Suppressor macrophage treated with lipopolysaccharide for 1 hour (primary cell): ENCODE results near the gene RAPGEF4.
"Not testable (repeated sequence)": the region's sequence is repeated elsewhere in the genome, so short reads cannot be mapped to it uniquely, and the experiment has no call there.

Source experiments
- DNase-seq, 3 donors: peaks; one replicate each; pipeline ENCODE4 v3.0.0-alpha.2; 2020 to 2022

The RAPGEF4 gene

GRCh38 chr2:173075781-173076580 is 340.3 kb downstream of the RAPGEF4 start, which contains the start of gene MAP3K20:
MAP3K20 (plus strand) TSS chr2:173075846; CDS start chr2:173091032, 15,186 bp downstream.
- DNase-seq: peak; percentile 76 to 87 (median 77)

GRCh38 chr2:173076581-173077345 is 341.1 kb downstream of the RAPGEF4 start:
- DNase-seq: peak in 2 of 3 donors; percentile 14 to 30

- DNase-seq: peak in 1 of 3 donors; percentile 24
Observed at GRCh38 chr2:173077506-173078177, 342.0 kb downstream of the RAPGEF4 start.

- no peak for DNase-seq
Observed at GRCh38 chr2:173079141-173079540, 343.5 kb downstream of the RAPGEF4 start.

GRCh38 chr2:173079973-173080860 is 344.6 kb downstream of the RAPGEF4 start:
- DNase-seq: peak in 2 of 3 donors; percentile 43 to 44

- DNase-seq: no peak
Observed at GRCh38 chr2:173086518-173087213, 351.0 kb downstream of the RAPGEF4 start.

- no peak for DNase-seq
Observed at GRCh38 chr2:173087214-173087581, 351.6 kb downstream of the RAPGEF4 start.

- no peak for DNase-seq
Observed at GRCh38 chr2:173087793-173088496, 352.3 kb downstream of the RAPGEF4 start.

- no peak for DNase-seq
Observed at GRCh38 chr2:173090276-173090877, 354.7 kb downstream of the RAPGEF4 start.

- DNase-seq: no peak
Observed at GRCh38 chr2:173090973-173091660, 355.5 kb downstream of the RAPGEF4 start.

- DNase-seq: no peak
Observed at GRCh38 chr2:173091910-173092309, 356.3 kb downstream of the RAPGEF4 start.

GRCh38 chr2:173092844-173093402 is 357.3 kb downstream of the RAPGEF4 start:
- DNase-seq: no peak

GRCh38 chr2:173093617-173094016 is 358.0 kb downstream of the RAPGEF4 start:
- not testable (repeated sequence) for DNase-seq

GRCh38 chr2:173094731-173095130 is 359.1 kb downstream of the RAPGEF4 start:
- DNase-seq: no peak

- DNase-seq: no peak
Observed at GRCh38 chr2:173095356-173095755, 359.7 kb downstream of the RAPGEF4 start.

- no peak for DNase-seq
Observed at GRCh38 chr2:173099271-173099670, 363.6 kb downstream of the RAPGEF4 start.

GRCh38 chr2:173099804-173100203 is 364.2 kb downstream of the RAPGEF4 start:
- DNase-seq: no peak

- peak; percentile 75 to 92 (median 76) for DNase-seq
Observed at GRCh38 chr2:173101687-173102086, 366.0 kb downstream of the RAPGEF4 start.
